Nephron (organoid): ENCODE measurements around the gene TMPRSS11B.

ENCODE experiments used
- H3K27ac Mint-ChIP-seq, 3 experiments: 2 replicates each; pipeline ENCODE4 v1.8.0; 2020; ENCODE audit warnings: mixed read lengths in 3 of 3, mild to moderate bottlenecking in 2 of 3, moderate library complexity in 1 of 3
- H3K27me3 Mint-ChIP-seq: 2 replicates; pipeline ENCODE4 v1.8.0; 2021; ENCODE audit warnings: low read depth, mild to moderate bottlenecking, moderate library complexity, mixed read lengths
- H3K36me3 Mint-ChIP-seq: 2 replicates; pipeline ENCODE4 v1.8.0; 2020; ENCODE audit warnings: low read depth, mixed read lengths
- H3K4me1 Mint-ChIP-seq: 2 replicates; pipeline ENCODE4 v1.8.0; 2020; ENCODE audit warnings: mixed read lengths
- H3K4me3 Mint-ChIP-seq, 3 experiments: 2 replicates each; pipeline ENCODE4 v1.8.0; 2020; ENCODE audit warnings: mild to moderate bottlenecking in 3 of 3, mixed read lengths in 3 of 3, moderate library complexity in 2 of 3
- H3K9me3 Mint-ChIP-seq: 2 replicates; pipeline ENCODE4 v1.8.0; 2020; ENCODE audit warnings: mixed read lengths
- TF ChIP-seq, protein P1 (sequence below), 3 experiments: fragments of 200-600 bp; sonication (generic); IDR thresholded peaks; one replicate each; pipeline ENCODE4 v1.5.0; 2021; ENCODE audit warnings: antibody characterized with exemption in 3 of 3; ENCODE audit not compliant: unreplicated experiment in 3 of 3

The TMPRSS11B gene

DNA sequence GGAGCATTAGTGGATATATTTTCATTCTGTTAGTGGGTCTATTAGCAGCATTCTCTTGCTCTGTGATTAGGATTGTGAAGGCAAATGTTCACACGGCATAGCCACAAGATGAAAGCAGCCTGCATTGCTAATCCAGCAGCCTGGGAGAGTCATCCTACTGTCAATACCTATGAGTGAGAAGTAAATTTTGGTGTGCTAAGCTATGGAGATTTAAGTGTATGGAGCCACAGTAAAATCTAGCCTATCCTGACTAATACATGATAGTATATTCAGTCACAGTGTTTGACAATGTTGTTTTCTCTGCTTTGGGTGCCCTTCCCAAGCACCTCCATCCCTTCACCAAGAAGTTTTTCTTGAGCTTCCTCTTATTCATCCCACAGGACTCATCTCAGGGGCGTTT, 68.6 kb downstream of the TMPRSS11B start:
- H3K36me3 Mint-ChIP-seq: no peaks in the 10 kb centered on the region

More for the DNA sequence above, 68.6 kb downstream of the TMPRSS11B start:
- Mint-ChIP-seq H3K4me1 (no peaks in the 10 kb centered on the region), H3K27ac (no peak overlapping the region), H3K4me3 (no peak overlapping the region), H3K27me3 (no peaks in the 10 kb centered on the region), H3K9me3 (no peaks in the 10 kb centered on the region)
- TF ChIP-seq, protein P1, sequence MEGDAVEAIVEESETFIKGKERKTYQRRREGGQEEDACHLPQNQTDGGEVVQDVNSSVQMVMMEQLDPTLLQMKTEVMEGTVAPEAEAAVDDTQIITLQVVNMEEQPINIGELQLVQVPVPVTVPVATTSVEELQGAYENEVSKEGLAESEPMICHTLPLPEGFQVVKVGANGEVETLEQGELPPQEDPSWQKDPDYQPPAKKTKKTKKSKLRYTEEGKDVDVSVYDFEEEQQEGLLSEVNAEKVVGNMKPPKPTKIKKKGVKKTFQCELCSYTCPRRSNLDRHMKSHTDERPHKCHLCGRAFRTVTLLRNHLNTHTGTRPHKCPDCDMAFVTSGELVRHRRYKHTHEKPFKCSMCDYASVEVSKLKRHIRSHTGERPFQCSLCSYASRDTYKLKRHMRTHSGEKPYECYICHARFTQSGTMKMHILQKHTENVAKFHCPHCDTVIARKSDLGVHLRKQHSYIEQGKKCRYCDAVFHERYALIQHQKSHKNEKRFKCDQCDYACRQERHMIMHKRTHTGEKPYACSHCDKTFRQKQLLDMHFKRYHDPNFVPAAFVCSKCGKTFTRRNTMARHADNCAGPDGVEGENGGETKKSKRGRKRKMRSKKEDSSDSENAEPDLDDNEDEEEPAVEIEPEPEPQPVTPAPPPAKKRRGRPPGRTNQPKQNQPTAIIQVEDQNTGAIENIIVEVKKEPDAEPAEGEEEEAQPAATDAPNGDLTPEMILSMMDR (IDR thresholded peaks at IDR 0.05; ENCODE audit: unreplicated experiment in 3 of 3): no peak
